BLaER1 (cell line): ENCODE measurements around the gene KRT2.

Experiments
- H3K27ac ChIP-seq: shearing (Covaris generic); formaldehyde crosslinking; 2 replicates; pipeline ENCODE4 v1.8.1; 2022
- H3K27me3 ChIP-seq: shearing (Covaris generic); formaldehyde crosslinking; 2 replicates; pipeline ENCODE4 v1.8.1; 2022
- H3K36me3 ChIP-seq: shearing (Covaris generic); formaldehyde crosslinking; 2 replicates; pipeline ENCODE4 v1.8.1; 2022
- H3K4me1 ChIP-seq: shearing (Covaris generic); formaldehyde crosslinking; 2 replicates; pipeline ENCODE4 v1.8.1; 2022
- H3K4me2 ChIP-seq: shearing (Covaris generic); formaldehyde crosslinking; 2 replicates; pipeline ENCODE4 v1.8.1; 2022
- H3K4me3 ChIP-seq: shearing (Covaris generic); formaldehyde crosslinking; 2 replicates; pipeline ENCODE4 v1.8.1; 2022
- H3K9ac ChIP-seq: shearing (Covaris generic); formaldehyde crosslinking; 2 replicates; pipeline ENCODE4 v1.8.1; 2022
- H3K9me3 ChIP-seq: shearing (Covaris generic); formaldehyde crosslinking; 2 replicates; pipeline ENCODE4 v1.8.1; 2022
- H4K20me1 ChIP-seq: shearing (Covaris generic); formaldehyde crosslinking; 2 replicates; pipeline ENCODE4 v1.8.1; 2022
- Cebpa-rat ChIP-seq: shearing (Covaris generic); IDR thresholded peaks from 2 replicates; pipeline ENCODE4 v1.8.1; 2022

Gene KRT2

DNA sequence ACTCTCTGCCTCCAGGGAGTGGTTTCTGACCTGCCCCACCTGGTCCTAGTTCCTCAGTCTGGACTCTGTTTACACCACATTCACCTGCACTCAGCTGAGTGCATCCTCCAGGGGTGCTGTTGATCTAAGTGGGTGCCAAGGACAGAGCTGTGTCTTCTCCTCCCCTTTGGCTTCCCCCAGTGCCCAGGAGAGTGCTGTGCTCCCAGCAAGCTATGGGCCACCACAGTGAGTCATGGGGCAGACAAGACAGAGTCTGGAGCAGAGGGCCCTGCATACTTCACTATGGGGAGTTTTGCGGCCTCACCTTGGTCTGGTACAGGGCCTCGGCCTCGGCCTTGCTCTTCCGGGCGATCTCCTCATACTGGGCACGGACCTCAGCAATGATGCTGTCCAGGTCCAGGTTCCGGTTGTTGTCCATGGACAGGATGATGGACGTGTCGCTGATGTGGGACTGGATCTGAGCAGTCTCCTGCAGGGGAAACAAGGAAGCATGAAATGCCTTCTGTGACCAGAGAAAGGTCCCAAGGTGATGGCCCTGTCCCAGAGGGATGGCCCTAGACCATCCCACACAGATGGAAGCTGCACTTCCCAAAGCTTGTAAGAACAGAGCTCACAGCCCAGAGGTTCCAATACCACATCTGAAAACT lies 38.5 kb downstream of the KRT2 start:
- H3K4me1 ChIP-seq = peaks cover 44% of the 10 kb centered on the region
- H3K36me3 ChIP-seq = no peaks in the 10 kb centered on the region
- H3K4me2 ChIP-seq = peak overlapping the region; percentile 81
- H3K27me3 ChIP-seq = no peaks in the 10 kb centered on the region
- H4K20me1 ChIP-seq = no peaks in the 10 kb centered on the region
- H3K27ac ChIP-seq = 0 out of 2 replicates have a peak overlapping the region, but pooled peaks have one; percentile 3
- no peak for TF ChIP-seq Cebpa-rat
- H3K4me3 ChIP-seq = no peak overlapping the region
- no peaks in the 10 kb centered on the region for H3K9me3 ChIP-seq
- no peak overlapping the region for H3K9ac ChIP-seq

DNA sequence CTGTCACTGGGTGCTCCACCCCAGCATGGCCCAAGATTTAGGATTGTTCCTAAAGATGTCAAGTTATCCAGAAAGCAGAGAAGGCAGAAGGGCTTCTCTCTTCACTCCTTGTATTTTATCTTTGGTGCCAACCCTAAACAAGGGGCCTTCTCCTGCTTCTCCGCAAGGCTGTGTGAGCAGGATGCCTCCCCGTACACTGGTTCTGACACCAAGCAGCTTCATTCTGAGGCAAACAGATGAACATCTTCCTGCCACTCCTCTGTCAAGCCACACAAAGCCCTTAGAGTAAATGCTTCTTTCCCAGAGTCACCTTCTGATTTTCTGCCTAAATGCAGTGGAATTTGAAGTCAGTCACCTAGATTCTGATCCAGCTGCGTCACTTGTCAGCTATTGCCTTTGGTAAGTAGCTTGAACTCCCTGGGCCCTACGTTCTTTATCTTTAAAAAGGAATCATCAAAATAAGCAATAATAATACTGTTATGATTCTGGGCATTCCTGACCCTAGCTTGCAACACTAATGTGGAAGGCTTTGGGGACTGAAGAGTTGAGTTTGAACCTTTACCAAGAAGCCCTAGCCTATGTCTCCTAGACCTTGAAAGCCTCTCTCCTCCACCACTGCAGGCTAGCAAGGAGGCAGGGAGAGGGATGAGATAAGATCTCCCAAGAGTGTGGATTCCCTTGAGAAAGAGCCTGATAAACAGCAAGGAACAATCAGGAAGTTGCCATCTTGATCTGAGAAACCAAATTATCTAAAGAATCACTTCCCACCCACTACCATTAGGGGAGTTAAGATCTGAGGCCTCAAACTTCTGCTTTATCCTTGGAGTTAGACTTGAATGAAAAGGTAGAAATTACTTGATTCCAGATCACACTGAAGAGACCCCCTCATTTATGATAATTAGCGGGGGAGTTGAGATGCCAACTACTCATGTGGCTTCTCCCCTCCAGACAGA lies 39.3 kb downstream of the KRT2 start:
- peak overlapping the region; percentile 81 for H3K4me2 ChIP-seq
- H3K27me3 ChIP-seq = no peaks in the 10 kb centered on the region
- H3K36me3 ChIP-seq = no peaks in the 10 kb centered on the region
- H3K9ac ChIP-seq = no peak overlapping the region
- H3K27ac ChIP-seq = no peak overlapping the region
- no peaks in the 10 kb centered on the region for H4K20me1 ChIP-seq
- H3K9me3 ChIP-seq = no peaks in the 10 kb centered on the region
- no peak overlapping the region for H3K4me3 ChIP-seq
- no peak for TF ChIP-seq Cebpa-rat
- H3K4me1 ChIP-seq = peaks cover 44% of the 10 kb centered on the region

DNA sequence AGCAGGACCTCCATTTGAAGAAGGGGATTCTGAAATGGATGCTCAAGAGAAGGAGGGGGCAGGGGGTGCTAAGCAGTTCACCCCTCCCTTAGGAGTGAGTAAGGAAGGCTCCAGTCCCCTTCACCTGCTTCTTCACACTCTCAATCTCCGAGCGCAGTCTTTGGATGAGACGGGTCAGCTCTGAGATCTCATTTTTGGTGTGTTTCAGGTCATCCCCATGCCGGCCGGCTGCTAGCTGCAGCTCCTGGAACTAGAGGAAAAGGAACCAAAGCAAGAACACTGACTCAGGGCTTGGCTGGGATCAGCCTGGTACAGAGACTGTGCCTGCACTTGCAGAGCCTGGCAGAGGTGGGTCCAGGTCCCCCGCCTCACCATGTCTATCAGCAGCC lies 40.9 kb downstream of the KRT2 start:
- H3K27ac ChIP-seq = no peak overlapping the region
- no peak for TF ChIP-seq Cebpa-rat
- H3K36me3 ChIP-seq = no peaks in the 10 kb centered on the region
- H3K4me2 ChIP-seq = no peak overlapping the region
- no peaks in the 10 kb centered on the region for H4K20me1 ChIP-seq
- no peak overlapping the region for H3K4me3 ChIP-seq
- no peaks in the 10 kb centered on the region for H3K27me3 ChIP-seq
- peaks cover 38% of the 10 kb centered on the region for H3K4me1 ChIP-seq
- no peak overlapping the region for H3K9ac ChIP-seq
- no peaks in the 10 kb centered on the region for H3K9me3 ChIP-seq

DNA sequence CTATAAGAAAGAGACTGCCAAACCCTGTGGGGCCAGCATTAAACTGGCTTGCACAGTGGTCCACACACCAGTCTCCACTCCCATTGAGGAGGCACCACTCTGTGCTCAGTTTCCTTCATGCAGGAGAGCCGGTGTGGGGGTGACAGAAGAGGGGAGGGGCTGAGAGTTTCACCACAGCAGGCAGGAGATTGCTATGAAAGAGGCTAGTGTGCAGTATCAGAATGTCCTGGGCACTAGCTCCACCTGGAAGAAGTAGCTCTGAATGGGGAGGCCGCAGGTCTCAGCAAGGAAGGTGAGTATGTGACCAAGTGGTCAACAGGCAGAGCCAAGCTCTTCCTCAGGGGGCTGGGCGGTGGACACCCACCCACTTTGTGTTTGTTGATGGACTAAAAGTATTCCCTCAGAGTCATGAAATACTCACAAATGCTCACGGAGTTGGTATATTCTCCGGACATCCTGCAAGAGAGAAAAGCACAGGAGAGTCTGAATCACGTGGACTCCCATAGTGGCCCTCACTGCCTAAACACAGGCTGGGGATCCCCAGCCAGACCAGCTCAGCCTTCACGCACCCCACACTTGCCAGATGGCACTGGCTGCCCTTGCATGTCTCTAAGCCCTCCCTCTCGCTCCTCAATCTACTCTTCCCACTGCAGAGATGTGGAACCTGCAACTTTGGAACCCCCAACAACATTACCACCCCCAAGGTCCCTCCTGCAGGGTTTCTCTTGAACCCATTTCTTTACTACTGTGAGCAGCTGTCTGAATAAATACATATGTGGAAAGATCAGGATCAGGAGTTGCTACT lies 43.0 kb downstream of the KRT2 start:
- H3K36me3 ChIP-seq = no peaks in the 10 kb centered on the region
- H3K27ac ChIP-seq = no peak overlapping the region
- H3K4me3 ChIP-seq = no peak overlapping the region
- H3K4me1 ChIP-seq = peaks cover 17% of the 10 kb centered on the region
- H3K27me3 ChIP-seq = no peaks in the 10 kb centered on the region
- no peak for TF ChIP-seq Cebpa-rat
- no peak overlapping the region for H3K9ac ChIP-seq
- no peaks in the 10 kb centered on the region for H4K20me1 ChIP-seq
- no peaks in the 10 kb centered on the region for H3K9me3 ChIP-seq
- H3K4me2 ChIP-seq = no peak overlapping the region

DNA sequence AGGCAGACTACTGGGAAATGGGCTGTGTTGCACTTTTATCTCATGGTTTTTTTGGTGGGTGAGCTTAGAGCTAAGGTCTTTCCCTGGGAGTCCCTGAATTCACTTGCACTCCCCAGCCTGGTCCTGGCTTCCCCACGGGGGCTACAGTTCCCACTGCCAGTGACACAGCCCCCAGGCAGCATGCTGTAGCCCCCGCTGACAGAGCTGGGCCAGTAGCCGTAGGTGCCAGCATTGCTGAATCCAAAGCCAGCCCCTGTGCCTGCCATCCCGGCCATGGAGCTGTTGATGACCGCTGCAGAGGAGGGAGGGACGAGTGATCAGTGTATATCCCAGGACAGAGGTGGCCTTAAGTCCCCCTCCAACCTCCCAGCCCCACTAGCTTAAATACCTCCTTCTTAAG lies 43.9 kb downstream of the KRT2 start:
- H4K20me1 ChIP-seq = no peaks in the 10 kb centered on the region
- H3K27ac ChIP-seq = no peak overlapping the region
- H3K4me1 ChIP-seq = peaks cover 9% of the 10 kb centered on the region
- H3K4me3 ChIP-seq = no peak overlapping the region
- no peak for TF ChIP-seq Cebpa-rat
- no peaks in the 10 kb centered on the region for H3K36me3 ChIP-seq
- H3K27me3 ChIP-seq = no peaks in the 10 kb centered on the region
- no peak overlapping the region for H3K9ac ChIP-seq
- no peak overlapping the region for H3K4me2 ChIP-seq
- H3K9me3 ChIP-seq = no peaks in the 10 kb centered on the region

DNA sequence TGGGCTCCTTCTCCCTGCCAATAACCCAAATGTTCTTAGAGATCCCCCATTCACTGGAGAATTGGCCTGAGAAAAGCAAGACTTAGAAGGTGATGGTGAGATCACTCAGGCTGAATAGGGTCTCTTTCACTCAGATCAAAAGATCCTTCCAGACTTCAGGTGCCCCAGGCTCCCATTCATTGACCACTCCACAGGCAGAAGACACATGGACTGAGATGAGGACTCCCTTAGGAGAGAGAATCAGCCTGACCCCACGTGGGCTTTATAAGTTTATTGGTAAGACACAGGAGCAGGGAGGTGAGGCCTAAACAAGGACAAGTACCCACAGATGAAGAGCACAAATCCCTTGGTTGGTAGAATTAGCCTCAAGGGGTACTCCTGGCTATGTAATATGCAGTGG lies 44.7 kb downstream of the KRT2 start:
- H3K27me3 ChIP-seq = no peaks in the 10 kb centered on the region
- H3K4me3 ChIP-seq = no peak overlapping the region
- no peak overlapping the region for H3K27ac ChIP-seq
- no peaks in the 10 kb centered on the region for H4K20me1 ChIP-seq
- H3K4me2 ChIP-seq = no peak overlapping the region
- no peak overlapping the region for H3K9ac ChIP-seq
- no peaks in the 10 kb centered on the region for H3K36me3 ChIP-seq
- 0 out of 2 replicates have a peak, but pooled peaks cover under 1% of the 10 kb centered on the region for H3K4me1 ChIP-seq
- TF ChIP-seq Cebpa-rat = no peak
- H3K9me3 ChIP-seq = no peaks in the 10 kb centered on the region

DNA sequence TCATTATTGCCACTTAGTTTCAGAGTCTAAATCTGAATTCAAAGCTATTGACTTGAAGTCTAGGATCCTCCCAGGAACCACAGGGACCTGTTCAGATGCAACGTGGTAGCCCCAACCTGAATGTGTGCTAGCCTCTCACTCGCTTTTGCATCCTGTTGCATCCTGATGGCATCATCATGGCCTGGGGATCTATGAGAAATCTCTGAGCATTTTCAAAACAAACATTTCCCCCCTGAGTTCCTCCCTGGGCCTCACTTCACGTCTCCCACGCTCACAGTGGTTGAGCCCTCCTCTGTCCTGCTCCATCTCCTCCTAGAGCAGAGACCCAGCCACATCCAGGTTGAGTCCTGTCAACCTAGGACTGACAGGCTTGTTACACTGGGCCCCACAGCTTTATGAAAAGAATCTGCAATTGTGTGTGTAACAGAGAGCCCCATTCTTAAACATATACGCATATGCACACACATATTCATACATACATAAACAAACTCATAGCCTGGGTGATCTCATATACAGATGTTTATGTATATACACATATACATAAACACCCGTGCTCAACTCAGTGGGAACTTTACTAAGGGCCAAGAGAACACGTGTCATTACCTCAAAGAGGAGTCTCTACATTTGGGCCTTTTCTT lies 45.3 kb downstream of the KRT2 start:
- Histone ChIP-seq H3K27me3 (no peaks in the 10 kb centered on the region), H3K4me2 (no peak overlapping the region), H3K4me3 (no peak overlapping the region), H3K27ac (no peak overlapping the region), H4K20me1 (no peaks in the 10 kb centered on the region), H3K9ac (no peak overlapping the region), H3K9me3 (no peaks in the 10 kb centered on the region), H3K4me1 (no peaks in the 10 kb centered on the region), H3K36me3 (no peaks in the 10 kb centered on the region)
- TF ChIP-seq Cebpa-rat = no peak

DNA sequence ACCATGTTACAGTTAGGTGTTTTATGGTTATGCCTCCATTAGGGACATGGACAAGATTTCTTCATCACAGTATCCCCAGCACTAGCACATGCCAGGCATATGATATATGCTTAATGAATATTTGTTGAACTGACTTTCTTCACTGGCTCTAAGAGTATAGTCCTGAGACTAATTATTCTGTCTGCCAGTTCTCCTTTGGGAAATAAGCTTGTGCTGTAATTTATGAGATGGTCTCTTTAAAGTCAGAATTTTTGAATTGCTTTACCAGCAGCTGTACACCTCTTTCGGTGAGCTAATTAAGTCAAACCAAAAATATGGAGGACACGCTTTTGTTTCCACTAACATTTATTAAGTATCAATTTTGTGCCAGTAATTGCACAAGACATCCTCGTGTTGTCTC lies 45.9 kb downstream of the KRT2 start:
- H4K20me1 ChIP-seq = no peaks in the 10 kb centered on the region
- TF ChIP-seq Cebpa-rat = no peak
- no peak overlapping the region for H3K9ac ChIP-seq
- H3K27ac ChIP-seq = no peak overlapping the region
- H3K27me3 ChIP-seq = no peaks in the 10 kb centered on the region
- peaks cover 2% of the 10 kb centered on the region for H3K9me3 ChIP-seq
- no peak overlapping the region for H3K4me2 ChIP-seq
- H3K4me3 ChIP-seq = no peak overlapping the region
- H3K4me1 ChIP-seq = no peaks in the 10 kb centered on the region
- no peaks in the 10 kb centered on the region for H3K36me3 ChIP-seq

DNA sequence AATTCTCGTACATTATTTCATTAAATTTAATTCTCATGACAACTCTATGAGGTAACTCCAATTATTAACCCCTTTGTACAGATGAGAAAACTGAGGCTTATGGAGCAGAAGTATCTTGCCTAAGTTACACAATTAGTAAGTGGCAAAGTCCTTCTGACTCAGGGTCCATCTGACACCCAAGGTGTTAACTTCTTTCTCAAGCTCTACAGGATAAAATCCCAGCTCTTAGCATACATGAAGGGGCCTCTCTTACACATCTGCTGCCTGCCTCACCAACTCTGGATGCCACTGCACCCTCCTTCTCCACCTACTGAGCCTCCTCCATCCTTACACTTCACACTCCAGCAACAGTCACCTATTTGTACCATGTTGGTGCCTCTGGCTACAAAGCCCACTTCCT lies 46.5 kb downstream of the KRT2 start:
- Histone ChIP-seq H3K9ac (no peak overlapping the region), H4K20me1 (no peaks in the 10 kb centered on the region), H3K9me3 (peaks cover 7% of the 10 kb centered on the region), H3K27ac (no peak overlapping the region), H3K4me2 (no peak overlapping the region), H3K36me3 (no peaks in the 10 kb centered on the region), H3K4me1 (no peaks in the 10 kb centered on the region), H3K4me3 (no peak overlapping the region), H3K27me3 (no peaks in the 10 kb centered on the region)
- no peak for TF ChIP-seq Cebpa-rat
